Ramos (cell line): ENCODE results near the gene NXN.
"Not testable (repeated sequence)": the region's sequence is repeated elsewhere in the genome, so short reads cannot be mapped to it uniquely, and the experiment has no call there.

ENCODE experiments used
- in situ Hi-C: fragments of 300-500 bp; cut with MboI; formaldehyde crosslinking; loops from one replicate; pipeline ENCODE4 v1.14.3; 2022; ENCODE audit warnings: low sequenced_read_pairs; ENCODE audit not compliant: unreplicated experiment

The NXN gene

DNA sequence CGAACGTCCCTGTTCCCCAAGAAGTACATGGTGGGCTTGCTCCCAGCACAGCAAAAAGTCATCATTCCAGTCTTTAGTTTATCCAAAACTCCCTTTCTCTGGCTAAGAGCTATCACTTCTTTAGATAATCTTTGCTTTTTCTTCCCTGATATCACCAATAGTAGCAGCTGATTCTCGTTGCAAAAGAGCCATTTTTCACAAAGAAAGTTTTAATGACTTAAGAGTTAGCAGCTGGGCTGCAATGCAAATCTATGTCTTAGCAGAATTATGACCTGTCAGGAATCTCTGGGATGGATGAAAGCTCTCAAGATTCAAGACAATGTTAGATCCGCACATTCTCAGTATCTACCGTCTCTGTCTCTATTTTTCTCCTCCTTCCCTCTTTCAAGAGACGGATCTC is 53.8 kb downstream of the NXN start:
- in situ Hi-C loops: no loop called here

DNA sequence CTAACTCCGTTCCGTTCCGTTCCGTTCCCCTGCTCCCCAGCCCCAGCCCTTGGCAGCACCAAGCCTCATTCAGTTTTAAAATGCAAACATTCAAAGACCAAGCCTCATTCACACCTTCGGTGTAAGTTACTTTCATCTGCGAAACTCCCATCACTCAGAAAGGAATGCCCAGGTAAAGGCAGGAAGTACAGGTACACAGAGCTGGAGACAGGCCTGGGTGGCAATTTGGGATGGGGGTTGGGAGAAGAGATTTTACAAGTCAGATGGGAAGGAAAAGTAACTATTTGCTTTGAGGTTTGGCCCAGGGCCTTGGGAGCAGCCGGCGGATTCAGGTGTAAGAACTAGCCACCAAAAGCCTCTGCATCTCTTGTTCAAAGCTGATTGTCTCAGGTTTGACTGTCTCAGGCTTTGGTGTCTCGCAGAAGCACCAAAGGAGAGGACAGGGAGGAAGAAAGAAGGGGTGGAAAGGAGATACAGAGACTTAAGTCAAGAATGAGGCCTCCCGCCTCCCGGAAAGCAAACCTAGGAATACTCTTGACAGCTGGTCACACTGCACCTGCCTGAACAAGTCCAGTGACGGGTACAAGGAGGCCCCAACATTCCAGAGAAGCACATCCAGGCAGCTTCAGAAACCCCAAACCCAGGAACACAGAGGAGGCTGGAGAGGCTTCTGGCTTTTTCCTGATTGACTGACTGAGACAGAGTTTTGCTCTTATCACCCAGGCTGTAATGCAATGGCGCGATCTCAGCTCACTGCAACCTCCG is 54.7 kb downstream of the NXN start:
- in situ Hi-C loops: no loop called here

DNA sequence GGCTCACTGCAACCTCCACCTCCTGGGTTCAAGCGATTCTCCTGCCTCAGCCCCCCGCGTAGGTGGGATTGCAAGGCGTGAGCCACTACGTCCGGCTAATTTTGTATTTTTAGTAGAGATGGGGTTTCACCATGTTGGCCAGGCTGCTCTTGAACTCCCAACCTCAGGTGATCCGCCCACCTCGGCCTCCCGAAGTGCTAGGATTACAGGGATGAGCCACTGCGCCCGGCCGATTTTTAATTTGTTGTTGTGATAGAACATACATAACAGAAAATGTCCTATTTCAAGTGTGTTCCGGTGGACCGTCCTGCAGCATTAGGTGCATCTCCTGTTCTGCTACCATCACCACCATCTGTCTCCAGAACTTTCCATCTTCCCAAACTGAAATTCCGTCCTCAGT is 55.3 kb downstream of the NXN start:
- in situ Hi-C loops: not testable (repeated sequence)

DNA sequence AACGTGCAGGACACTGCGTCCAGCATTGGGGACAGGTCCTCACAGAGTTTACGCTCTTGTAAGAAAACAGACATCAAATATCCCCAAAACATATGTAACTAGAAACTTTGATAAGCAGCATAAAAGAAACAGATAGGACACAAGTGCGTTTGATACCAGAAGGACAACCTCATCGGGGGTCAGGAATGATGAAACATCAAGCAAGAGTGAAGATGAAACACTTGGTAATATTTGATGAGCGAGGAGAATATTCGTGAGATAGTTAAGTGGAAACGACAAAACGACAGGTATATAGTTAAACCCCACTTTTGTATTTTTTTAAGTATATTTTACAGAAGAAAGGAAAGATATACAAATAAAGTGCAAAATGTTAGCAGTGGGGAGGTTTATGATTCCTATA is 55.9 kb downstream of the NXN start:
- in situ Hi-C loops: no loop called here

DNA sequence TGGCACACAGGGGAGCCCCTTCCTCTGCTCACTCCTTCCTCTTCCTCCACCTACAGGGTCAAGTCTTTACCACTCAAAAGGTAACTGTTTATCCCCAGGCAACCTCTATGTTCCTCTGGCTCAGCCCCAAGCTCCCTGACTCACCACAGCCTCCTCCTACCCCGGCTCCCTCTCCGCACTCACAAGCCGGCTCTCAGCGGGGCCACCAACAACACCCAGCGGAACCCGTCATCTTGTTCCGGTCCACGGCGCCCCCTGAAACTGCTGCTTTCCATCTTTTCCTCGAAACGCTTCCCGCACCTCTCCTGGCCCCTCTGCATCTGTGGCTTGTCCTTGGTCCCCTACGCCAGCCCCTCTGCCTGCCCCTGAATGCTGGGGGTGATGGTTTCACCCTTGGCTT is 58.4 kb downstream of the NXN start:
- in situ Hi-C loops: no loop called here

DNA sequence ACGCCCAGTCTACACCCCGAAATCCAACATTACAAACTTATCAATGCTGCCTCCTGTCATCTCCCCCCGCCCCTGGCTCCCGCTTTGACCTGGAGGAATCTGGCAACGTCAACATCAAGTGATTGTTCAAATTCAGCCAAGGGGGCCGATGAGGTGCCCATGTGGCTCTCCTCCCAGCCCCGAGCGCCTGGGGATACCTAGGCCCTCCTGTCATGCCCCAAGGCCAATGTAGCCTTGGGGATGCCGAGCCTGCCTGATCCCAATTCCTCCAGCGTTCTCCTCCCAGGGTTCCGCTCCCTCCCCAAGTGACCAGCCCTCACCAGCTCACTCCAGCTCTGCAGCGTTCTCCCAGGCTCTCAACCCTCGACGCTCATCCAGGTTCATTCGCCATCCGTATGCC is 59.4 kb downstream of the NXN start:
- in situ Hi-C loops: no loop called here

DNA sequence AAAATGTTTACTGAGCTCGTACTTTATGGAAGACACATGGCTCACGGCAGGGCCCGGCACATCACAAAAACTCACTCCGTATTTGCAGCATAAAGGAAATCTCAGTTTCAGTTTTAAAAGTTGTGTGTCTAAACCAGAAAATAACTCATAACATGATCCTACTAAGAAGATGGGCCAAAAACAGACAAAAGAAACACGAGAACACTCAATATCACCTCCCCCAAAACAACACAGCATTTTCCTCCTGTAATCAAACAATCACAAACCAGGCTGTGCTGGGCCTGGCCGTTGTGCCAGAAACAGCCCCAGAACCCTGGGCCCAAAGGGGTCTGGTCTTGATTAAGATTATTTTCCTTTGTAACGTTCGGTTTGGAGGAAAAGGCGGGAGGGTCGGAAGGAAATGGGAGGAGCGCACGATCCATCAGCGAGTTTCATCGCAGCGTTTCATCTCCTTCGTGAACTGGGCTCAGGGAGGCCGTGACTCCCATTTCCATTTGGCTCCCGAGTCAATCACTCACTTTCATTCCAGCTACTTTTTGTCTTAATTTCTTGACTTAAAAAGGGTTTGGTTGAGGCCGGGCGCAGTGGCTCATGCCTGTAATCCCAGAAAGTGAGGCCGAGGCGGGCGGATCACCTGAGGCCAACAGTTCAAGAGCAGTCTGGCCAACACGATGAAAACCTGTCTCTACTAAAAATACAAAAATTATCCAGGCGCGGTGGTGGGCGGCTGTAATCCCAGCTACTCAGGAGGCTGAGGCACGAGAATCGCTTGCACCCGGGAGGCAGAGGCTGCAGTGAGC is 61.4 kb downstream of the NXN start:
- in situ Hi-C loops: no loop called here

DNA sequence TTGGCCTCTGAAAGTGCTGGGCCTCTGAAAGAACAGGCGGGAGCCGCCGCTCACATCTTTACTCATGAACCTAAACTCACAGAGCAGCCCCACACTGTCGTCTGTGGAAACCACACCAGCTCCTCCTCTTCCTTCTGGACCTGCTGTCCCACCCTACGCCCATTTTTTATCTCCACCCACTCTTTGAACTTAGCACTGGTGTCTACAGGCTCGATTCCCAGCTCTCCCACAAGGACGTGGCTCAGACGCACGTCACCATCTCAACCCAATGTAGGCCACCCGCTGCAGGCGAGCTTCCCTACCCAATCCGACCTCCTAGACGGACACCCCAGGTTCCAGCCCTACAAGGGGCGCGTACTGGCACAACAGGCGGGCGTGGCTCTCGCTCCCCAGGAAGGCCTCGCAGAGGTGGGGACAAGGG is 62.2 kb downstream of the NXN start:
- in situ Hi-C loops: no loop called here

DNA sequence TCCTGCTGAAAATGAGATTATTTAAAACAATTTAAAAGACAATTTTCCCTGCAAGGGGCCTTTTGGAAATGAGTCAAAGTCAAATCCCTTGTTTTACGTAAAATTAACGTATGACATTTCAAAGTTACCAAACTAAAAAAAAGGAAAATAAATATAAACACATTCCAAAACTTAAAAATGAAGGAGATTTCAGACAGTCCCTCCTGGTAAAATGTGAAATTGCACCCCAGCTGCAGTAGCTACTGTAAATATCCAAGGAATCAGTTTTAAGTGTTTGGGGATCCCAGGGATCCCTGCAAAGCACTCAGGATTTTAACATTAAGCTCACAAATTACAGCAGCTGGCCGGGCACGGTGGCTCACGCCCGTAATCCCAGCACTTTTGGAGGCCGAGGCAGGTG is 63.3 kb downstream of the NXN start:
- in situ Hi-C loops: no loop called here

DNA sequence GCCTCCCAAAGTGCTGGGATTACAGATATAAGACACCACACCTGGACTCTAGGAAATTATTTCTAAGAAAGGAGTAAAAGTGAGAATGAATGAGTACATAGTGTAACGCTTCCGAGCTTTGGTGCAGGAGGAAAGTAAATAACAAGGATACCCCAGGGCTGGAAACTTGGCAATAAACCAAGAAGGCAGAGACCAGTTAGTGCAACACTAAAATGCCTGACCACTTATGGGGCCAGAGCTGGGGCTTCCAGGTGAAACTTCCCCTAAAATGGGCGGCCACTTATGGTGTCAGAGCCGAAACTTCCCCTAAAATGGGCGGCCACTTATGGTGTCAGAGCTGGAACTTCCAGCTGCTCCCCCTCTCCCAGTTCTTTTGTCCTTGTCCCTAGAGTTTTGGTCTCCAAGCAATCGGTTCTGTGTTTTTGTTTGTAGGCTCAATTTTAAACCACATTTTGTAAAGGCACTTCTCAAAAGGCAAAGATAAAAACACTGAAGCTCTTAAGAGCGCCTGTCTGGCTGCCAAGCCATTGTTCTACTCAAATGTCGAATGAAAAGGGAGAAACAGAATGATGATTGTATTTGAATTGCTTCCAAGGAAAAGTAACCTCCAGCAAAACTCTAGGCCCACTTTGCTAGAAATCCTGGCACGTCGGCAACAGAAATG is 63.9 kb downstream of the NXN start:
- in situ Hi-C loops: no loop called here

DNA sequence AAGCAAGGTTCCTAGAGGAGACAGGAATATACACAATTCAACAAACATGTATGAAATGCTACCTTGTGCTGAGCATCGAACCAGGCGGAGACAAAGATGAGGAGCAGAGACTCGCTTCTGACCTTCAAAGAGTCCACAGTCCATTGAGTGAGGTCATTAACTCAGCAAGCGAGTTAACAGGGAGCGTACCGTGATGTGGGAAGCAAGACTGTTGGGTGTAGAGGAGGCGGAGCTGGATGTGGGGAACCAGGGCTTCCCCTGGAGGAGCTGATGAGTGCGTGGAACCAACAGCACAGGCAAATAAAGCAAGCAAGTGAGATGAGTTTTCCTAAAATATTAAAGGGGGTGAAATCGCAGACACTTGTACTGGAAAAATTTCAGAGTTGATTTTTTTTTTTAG is 65.0 kb downstream of the NXN start:
- in situ Hi-C loops: no loop called here

DNA sequence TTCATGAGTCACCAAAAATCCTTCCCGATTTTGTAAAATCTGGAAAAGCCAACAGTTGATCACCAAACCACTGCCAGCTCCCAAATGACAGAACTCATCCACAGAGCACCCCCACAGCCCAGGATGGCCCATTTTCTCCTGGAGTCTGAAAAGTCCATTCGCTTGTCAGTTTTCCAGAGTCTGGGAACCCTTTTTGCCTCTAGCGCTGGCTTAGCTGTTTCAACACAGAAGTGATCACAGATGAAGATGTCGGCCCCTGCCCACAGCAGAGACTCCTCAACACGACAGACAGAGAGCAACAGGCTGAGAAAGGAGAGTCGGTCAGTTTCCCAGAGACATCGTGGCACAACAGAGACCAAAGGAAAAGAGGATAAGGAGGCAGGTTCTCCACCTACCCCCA is 66.4 kb downstream of the NXN start:
- in situ Hi-C loops: no loop called here

DNA sequence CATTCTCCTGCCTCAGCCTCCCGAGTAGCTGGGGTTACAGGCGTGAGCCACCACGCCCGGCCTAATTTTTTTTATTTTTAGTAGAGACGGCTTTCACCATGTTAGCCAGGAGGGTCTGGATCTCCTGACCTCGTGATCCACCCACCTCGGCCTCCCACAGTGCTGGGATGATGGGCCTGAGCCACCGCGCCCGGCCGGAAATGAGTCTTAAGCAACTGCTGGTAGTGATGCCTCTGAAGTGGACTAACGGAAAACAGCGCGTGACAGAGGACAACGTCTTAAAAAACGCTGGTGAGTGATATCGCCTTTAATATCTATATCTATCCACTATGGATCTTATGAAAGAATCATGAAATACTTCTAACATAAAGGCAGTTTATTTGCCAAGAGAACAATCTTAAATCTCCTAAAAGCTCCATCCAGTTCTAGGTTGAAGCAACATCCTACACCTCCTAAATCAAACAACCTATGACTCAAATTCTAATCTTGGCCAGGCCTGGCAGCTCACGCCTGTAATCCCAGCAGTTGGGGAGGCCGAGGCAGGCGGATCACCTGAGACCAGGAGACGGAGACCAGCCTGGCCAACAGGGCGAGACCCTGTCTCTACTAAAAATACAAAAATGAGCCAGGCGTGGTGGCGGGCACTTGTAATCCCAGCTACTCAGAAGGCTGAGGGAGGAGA is 69.8 kb downstream of the NXN start:
- in situ Hi-C loops: no loop called here

DNA sequence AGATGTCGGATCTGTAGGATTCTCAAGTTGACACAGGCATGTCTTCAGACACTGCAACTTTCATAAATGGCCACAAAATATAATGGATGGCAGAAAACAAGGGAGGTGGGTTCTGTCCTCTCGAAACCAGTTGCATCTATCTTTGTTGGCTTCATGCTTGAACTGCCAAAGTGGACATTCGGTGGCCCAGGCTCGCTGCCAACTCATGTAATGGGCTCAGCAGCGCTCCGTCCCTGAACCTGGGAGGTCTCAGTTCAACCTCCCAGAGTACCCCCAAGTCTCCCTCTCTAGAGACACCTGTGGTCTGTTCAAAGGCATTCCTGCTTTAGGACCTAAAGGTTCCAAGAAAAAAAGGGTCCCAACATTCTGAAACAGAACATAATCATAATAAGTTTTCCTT is 71.9 kb downstream of the NXN start:
- in situ Hi-C loops: no loop called here

DNA sequence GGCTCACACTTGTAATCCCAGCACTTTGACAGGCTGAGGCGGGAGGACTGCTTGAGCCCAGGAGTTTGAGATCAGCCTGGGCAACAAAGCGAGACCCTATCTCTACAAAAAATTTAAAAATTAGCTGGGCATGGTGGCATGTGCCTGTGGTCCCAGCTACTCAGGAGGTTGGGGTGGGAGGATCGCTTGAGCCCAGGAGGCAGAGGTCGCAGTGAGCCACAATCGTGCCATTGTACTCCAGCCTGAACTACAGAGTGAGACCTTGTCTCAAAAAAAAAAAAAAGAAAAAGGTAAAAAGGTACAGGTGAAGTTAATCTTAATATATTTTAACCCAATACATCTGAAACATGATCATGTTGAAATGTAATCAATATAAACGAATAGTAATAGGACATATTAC is 73.9 kb downstream of the NXN start:
- in situ Hi-C loops: not testable (repeated sequence)

DNA sequence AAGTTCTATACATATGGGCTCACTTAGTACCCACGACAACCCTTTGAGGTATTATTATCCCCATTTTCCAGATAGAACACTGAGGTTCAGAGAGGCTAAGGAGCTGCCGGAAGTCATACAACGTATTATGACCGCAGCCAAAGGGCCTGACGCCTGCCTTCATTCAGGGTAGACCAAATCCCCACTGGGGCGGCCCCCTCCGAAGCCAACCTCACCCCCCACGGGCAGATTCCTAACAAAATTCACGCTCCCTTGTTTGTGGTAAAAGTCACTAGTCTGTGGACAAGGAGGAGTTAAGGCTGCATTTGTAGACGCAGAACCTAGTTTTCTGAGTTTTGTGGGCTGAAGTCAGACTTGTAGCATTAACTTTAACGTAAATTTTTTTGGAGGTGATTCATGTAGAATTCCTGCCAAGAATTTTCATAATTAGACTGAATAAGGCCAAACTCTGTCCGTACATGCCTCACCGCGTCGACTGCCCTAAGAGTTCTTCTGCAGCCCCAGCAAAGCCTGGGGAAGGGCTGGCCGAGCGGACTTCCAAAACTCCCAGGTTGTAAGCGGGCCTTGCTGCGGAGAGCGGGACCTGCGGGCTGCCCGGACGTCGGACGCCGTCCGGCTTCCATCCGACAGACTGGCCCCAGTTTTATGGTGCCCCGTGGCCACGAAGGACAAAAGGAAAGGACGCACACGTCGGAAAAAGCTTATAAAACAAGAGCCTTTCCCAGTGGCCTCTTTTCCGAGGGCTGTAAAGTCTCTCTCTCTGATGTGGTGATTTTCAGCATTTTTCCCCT is 75.7 kb downstream of the NXN start:
- in situ Hi-C loops: no loop called here

DNA sequence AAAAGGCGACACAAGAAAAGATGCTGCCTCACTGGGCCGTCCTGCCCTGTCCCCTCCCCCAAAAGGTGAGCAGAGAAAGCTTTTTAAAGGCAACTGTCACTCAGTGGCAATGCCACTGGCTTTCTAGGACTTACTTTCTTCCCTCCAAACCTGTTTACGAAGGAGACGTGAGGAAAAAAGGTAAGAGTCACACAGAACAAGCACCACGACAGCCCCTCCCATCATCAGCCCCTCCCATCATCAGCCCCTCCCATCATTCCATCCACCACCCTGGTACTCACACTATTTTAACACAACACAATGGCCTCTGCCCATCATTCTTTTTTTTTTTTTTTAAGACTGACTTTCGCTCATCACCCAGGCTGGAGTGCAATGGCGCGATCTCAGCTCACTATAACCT is 77.1 kb downstream of the NXN start:
- in situ Hi-C loops: no loop called here

DNA sequence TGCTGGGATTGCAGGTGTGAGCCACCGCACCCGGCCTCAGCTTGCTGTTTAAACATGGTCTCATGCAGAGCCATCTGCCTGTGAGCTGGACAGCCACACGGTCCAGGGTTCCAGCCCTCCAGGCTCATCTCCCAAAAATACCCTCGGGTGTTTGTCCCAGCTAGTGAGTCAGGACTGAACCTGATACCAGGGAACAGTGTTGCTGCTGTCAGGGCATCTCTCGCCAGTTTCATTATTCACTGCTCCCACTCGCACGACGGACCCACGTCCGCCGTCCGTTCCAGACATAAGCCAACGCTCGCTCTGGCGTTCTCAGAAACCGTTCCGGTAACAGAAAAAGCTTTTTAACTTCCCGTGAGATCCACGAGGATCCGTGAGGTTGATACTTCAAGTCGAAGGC is 77.6 kb downstream of the NXN start:
- in situ Hi-C loops: no loop called here

DNA sequence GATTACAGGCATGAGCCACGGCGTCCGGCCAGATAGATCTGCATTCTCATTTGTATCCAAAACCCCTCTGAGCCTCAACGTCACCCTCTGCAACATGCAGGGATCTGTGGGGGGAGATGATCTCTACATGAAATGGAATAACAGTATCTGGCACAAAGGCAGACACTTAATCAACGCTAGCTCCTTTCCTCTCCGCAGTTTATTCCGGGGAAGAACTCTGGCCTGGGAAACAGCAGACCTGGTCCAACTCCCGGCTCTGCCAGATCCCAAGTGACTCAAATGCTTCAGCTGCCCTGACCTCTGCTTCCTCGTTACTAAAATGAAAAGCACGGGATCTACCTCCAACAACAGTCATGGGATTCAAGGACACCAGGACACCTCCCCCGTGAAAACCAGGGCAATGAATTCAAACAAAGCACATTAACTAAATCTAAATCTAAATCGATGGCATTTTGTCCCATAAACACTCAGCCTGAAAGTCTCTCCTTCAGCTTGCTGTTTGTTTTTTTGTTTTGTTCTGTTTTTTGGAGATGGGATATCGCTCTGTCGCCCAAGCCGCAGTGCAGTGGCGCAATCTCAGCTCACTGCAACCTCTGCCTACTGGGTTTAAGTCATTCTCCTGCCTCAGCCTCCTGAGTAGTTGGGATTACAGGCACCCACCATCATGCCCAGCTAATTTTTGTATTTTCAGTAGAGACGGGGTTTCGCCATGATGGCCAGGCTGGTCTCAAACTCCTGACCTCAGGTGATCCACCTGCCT is 78.2 kb downstream of the NXN start:
- in situ Hi-C loops: no loop called here
